B cell (primary cell): Measurements from ENCODE around the gene ZNF532. TPM values are rescaled to one million over a fixed set of nuclear protein-coding genes. Genes with fewer than 3 reads are reported as not detected.

Source experiments
- ATAC-seq: fragments of 200-7000 bp; cut with Tn5 transposase; one replicate; pipeline ENCODE4 v1.10.0; 2021; ENCODE audit warnings: low read depth, mild to moderate bottlenecking, moderate number of reproducible peaks, moderate library complexity
- CTCF ChIA-PET: fragments of 350-600 bp; sonication (Branson Sonifier 250); formaldehyde crosslinking; loops from one replicate; lab custom pipeline; 2021; ENCODE audit warnings: antibody characterized with exemption, inconsistent platforms; lab: Charles Lee
- POLR2A ChIA-PET: fragments of 350-600 bp; sonication (Branson Sonifier 250); formaldehyde crosslinking; loops from one replicate; lab custom pipeline; 2021; ENCODE audit warnings: antibody characterized with exemption; lab: Charles Lee
- DNase-seq: peaks from one replicate; pipeline ENCODE4 v3.0.0; 2013
- H2AFZ ChIP-seq: 2 replicates; pipeline ENCODE4 v1.6.1; 2012; ENCODE audit warnings: mild to moderate bottlenecking, low read depth, low read length; ENCODE audit not compliant: insufficient read depth, poor library complexity, severe bottlenecking
- H3K27ac ChIP-seq, 2 donors: 1 replicate in 1 of 2; 2 replicates in 1 of 2; pipeline ENCODE4 v1.5.1; 2012 to 2013; ENCODE audit warnings: low read length in 2 of 2, mild to moderate bottlenecking in 2 of 2, moderate library complexity in 1 of 2
- H3K27me3 ChIP-seq, 4 experiments: fragments of 200-600 bp in 1 of 4; sonication (generic) in 1 of 4; replicated peaks in 1 of 4; 1 replicate in 2 of 4; 2 replicates in 2 of 4; pipeline versions ENCODE4 v1.6.1 to v1.7.0; 2013 to 2016; ENCODE audit warnings: low read length in 3 of 4, mild to moderate bottlenecking in 2 of 4, mixed read lengths in 1 of 4, moderate library complexity in 1 of 4; ENCODE audit not compliant: insufficient read depth in 4 of 4, control insufficient read depth in 3 of 4; ENCODE audit errors: control extremely low read depth in 1 of 4
- H3K36me3 ChIP-seq, 2 experiments: replicated peaks in 1 of 2; 1 replicate in 1 of 2; 2 replicates in 1 of 2; pipeline versions ENCODE4 v1.6.1 to v1.7.1; 2013; ENCODE audit warnings: low read length in 1 of 2; ENCODE audit not compliant: insufficient read depth in 2 of 2, control insufficient read depth in 1 of 2; ENCODE audit errors: control extremely low read depth in 1 of 2, extremely low read depth in 1 of 2
- H3K4me1 ChIP-seq, 2 donors: fragments of 200-600 bp in 1 of 2; sonication (generic) in 1 of 2; 1 replicate in 1 of 2; 2 replicates in 1 of 2; pipeline versions ENCODE4 v1.5.1 to v1.6.1; 2013 to 2017; ENCODE audit warnings: low read length in 2 of 2; ENCODE audit not compliant: control insufficient read depth in 2 of 2, insufficient read depth in 2 of 2
- H3K4me2 ChIP-seq: replicated peaks from 2 replicates; pipeline ENCODE3; 2012; ENCODE audit warnings: mild to moderate bottlenecking, low read depth, low read length; ENCODE audit not compliant: poor library complexity, severe bottlenecking
- H3K4me3 ChIP-seq, 5 experiments: fragments of 200-600 bp in 1 of 5; sonication (generic) in 1 of 5; 1 replicate in 3 of 5; 2 replicates in 2 of 5; pipeline versions ENCODE4 v1.5.1 to v1.7.0; 2011 to 2016; ENCODE audit warnings: low read length in 4 of 5, mild to moderate bottlenecking in 4 of 5, low read depth in 2 of 5, control low read depth in 1 of 5, moderate library complexity in 1 of 5; ENCODE audit not compliant: insufficient read depth in 1 of 5; ENCODE audit errors: control extremely low read depth in 1 of 5, extremely low read depth in 1 of 5
- H3K79me2 ChIP-seq: fragments of 200-600 bp; sonication (generic); one replicate; pipeline ENCODE4 v1.6.0; 2016; ENCODE audit warnings: low read length; ENCODE audit not compliant: control insufficient read depth, insufficient read depth
- H3K9ac ChIP-seq: fragments of 200-600 bp; sonication (generic); 2 replicates; pipeline ENCODE4 v1.6.1; 2017; ENCODE audit warnings: mild to moderate bottlenecking, low read length, moderate library complexity
- H3K9me3 ChIP-seq, 3 donors: one replicate each; pipeline versions ENCODE4 v1.6.1 to v1.7.1; 2013; ENCODE audit warnings: low read length in 2 of 3; ENCODE audit not compliant: control insufficient read depth in 2 of 3, insufficient read depth in 1 of 3; ENCODE audit errors: control extremely low read depth in 1 of 3
- H4K20me1 ChIP-seq: 2 replicates; pipeline ENCODE4 v1.6.0; 2012; ENCODE audit warnings: mild to moderate bottlenecking, low read length; ENCODE audit not compliant: insufficient read depth, control insufficient read depth, poor library complexity, severe bottlenecking
- H3K27ac Mint-ChIP-seq: one replicate; pipeline ENCODE4 v1.8.0; 2021; ENCODE audit warnings: mixed read lengths
- H3K27me3 Mint-ChIP-seq: one replicate; pipeline ENCODE4 v1.8.0; 2021; ENCODE audit warnings: mixed read lengths
- H3K4me1 Mint-ChIP-seq: one replicate; pipeline ENCODE4 v1.8.0; 2021; ENCODE audit warnings: mixed read lengths
- H3K4me3 Mint-ChIP-seq: one replicate; pipeline ENCODE4 v1.8.0; 2021; ENCODE audit warnings: mixed read lengths
- H3K9me3 Mint-ChIP-seq: one replicate; pipeline ENCODE4 v1.8.0; 2022; ENCODE audit warnings: mixed read lengths; ENCODE audit not compliant: insufficient read depth
- EZH2 ChIP-seq: IDR thresholded peaks from 2 replicates; pipeline ENCODE4 v1.6.1; 2012; ENCODE audit warnings: borderline replicate concordance, low read depth, mild to moderate bottlenecking, moderate library complexity, low read length; ENCODE audit not compliant: insufficient read depth, poor library complexity, severe bottlenecking
- WGBS: methylation state at CpG from one replicate; pipeline ENCODE4 v1.1.5; 2013; ENCODE audit warnings: missing lambda C conversion rate; ENCODE audit not compliant: insufficient coverage; 5-methylcytosine and 5-hydroxymethylcytosine counted together
- intact Hi-C: fragments of 100-400 bp; cut with micrococcal nuclease; formaldehyde crosslinking; loops from one replicate; pipeline ENCODE4 v1.10.0; 2022
- polyA plus RNA-seq: library from polyadenylated mRNA; depleted of rRNA; stranded (reverse); fragments of >200 nt; gene quantifications from 2 replicates; pipeline ENCODE4 v1.2.3, GENCODE V29; 2012
- total RNA-seq, 2 donors: library from RNA; stranded (reverse); fragments of 120-200 nt in 1 of 2; gene quantifications; 1 replicate in 1 of 2; 2 replicates in 1 of 2; pipeline versions ENCODE4 v1.2.3 to v1.2.4, GENCODE V29; 2013 to 2022
- TF ChIP-seq, protein P1 (sequence below): fragments of 200-600 bp; IDR thresholded peaks from one replicate; pipeline ENCODE4 v1.8.0; 2022; ENCODE audit warnings: antibody characterized with exemption, mild to moderate bottlenecking

Gene ZNF532
- total and polyA plus RNA-seq, 2 donors (not counting 1 experiment from before 2014, with no cell fraction given) = 58.2 to 104 TPM

DNA sequence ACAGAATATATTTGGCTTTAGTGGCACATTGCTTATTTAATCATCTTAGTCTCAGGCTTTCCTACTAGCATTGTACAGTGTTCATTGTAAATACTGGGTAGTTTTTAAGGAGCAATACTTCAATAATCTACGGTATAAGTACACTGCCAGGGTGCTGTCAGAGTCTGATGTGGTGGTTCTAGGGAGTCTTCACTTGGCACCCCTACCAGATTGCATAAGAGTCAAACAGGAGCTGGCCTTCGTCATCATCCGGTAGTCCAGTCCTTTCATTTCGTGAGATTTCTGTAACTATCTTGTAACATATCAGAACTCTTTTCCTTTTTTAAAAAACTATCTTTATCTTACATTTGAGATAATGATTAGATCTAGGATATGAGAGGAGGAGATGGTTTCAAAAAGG lies 91.1 kb downstream of the ZNF532 start:
- Histone ChIP-seq H3K9me3 (no peaks in the 10 kb centered on the region), H3K4me2 (no peak overlapping the region), H3K79me2 (peaks cover 8% of the 10 kb centered on the region), H4K20me1 (no peaks in the 10 kb centered on the region), H3K4me1 (peaks cover 3 to 4% of the 10 kb centered on the region in 2 donors), H3K27ac (no peak overlapping the region), H3K9ac (no peak overlapping the region), H3K4me3 (no peak overlapping the region), H3K27me3 (no peaks in the 10 kb centered on the region), H2AFZ (no peak overlapping the region), H3K36me3 (peaks cover 0 to 26% of the 10 kb centered on the region in 2 experiments)
- Mint-ChIP-seq H3K27me3 (no peaks in the 10 kb centered on the region), H3K9me3 (no peaks in the 10 kb centered on the region), H3K27ac (no peak overlapping the region), H3K4me3 (no peak overlapping the region), H3K4me1 (peaks cover 15% of the 10 kb centered on the region)
- ATAC-seq = no peak
- ChIA-PET CTCF (interaction anchor here (0.6 kb wide), 1 partner anchor 9 kb away, joined by 5 read pairs; no protein-coding TSS in a partner anchor), POLR2A (interaction anchor here (1.1 kb wide), 1 partner anchor 9 kb away, joined by 3 read pairs; no protein-coding TSS in a partner anchor)
- no peak for TF ChIP-seq EZH2
- TF ChIP-seq, protein P1, sequence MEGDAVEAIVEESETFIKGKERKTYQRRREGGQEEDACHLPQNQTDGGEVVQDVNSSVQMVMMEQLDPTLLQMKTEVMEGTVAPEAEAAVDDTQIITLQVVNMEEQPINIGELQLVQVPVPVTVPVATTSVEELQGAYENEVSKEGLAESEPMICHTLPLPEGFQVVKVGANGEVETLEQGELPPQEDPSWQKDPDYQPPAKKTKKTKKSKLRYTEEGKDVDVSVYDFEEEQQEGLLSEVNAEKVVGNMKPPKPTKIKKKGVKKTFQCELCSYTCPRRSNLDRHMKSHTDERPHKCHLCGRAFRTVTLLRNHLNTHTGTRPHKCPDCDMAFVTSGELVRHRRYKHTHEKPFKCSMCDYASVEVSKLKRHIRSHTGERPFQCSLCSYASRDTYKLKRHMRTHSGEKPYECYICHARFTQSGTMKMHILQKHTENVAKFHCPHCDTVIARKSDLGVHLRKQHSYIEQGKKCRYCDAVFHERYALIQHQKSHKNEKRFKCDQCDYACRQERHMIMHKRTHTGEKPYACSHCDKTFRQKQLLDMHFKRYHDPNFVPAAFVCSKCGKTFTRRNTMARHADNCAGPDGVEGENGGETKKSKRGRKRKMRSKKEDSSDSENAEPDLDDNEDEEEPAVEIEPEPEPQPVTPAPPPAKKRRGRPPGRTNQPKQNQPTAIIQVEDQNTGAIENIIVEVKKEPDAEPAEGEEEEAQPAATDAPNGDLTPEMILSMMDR = no peak
- DNase-seq = no peak
- intact Hi-C loops = no loop called here
- WGBS = 100% methylated on average over 1 of the region's 4 CpGs

DNA sequence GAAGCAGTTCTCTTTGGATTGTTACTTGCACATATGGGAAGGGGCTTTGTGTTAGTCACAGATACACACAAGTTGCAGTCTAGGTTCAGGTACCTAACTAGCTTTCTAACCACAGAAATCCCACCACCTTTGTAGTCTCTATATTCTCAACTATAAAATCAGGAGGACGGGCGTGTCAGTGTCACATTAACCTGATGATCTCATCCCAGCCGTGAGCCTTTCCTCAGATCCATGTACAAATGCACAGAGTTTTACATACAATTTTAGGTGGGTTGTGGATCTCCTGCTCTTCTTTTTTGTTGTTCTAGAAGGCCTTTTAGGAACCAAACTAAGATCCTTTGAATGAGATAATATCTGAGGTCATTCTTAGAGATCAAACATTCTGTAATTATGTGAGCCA lies 94.0 kb downstream of the ZNF532 start:
- Histone ChIP-seq H3K27ac (no peak overlapping the region), H3K36me3 (peaks cover 0 to 24% of the 10 kb centered on the region in 2 experiments), H2AFZ (no peak overlapping the region), H3K4me3 (no peak overlapping the region), H3K4me1 (peaks cover 10 to 11% of the 10 kb centered on the region in 2 donors), H3K4me2 (no peak overlapping the region), H3K9ac (no peak overlapping the region), H3K9me3 (no peaks in the 10 kb centered on the region), H3K79me2 (peaks cover 5% of the 10 kb centered on the region), H4K20me1 (no peaks in the 10 kb centered on the region), H3K27me3 (no peaks in the 10 kb centered on the region)
- DNase-seq (no peak), ATAC-seq (no peak)
- TF ChIP-seq, protein P1 = no peak
- no peak for TF ChIP-seq EZH2
- H3K27me3 Mint-ChIP-seq = no peaks in the 10 kb centered on the region
- ChIA-PET POLR2A (no interaction called here), CTCF (no interaction called here)
- H3K4me3 Mint-ChIP-seq = no peak overlapping the region
- H3K27ac Mint-ChIP-seq = peak overlapping the region; percentile 43
- intact Hi-C loops = no loop called here
- H3K9me3 Mint-ChIP-seq = no peaks in the 10 kb centered on the region
- peaks cover 31% of the 10 kb centered on the region for H3K4me1 Mint-ChIP-seq
- 100% methylated on average over 2 of the region's 3 CpGs for WGBS
